Sigmoid colon (tissue), 4 donors: Measurements from ENCODE around the gene PLS1.
"Not testable (repeated sequence)": the region's sequence is repeated elsewhere in the genome, so short reads cannot be mapped to it uniquely, and the experiment has no call there.

Source experiments
- EP300 ChIP-seq, 4 donors: sonication (generic); formaldehyde crosslinking; IDR thresholded peaks; one replicate each; pipeline ENCODE4 v1.6.1; 2017; ENCODE audit warnings: antibody characterized with exemption in 4 of 4
- POLR2A ChIP-seq, 2 donors: fragments of 450-650 bp; IDR thresholded peaks; one replicate each; pipeline ENCODE4 v1.6.1; 2016; ENCODE audit warnings: antibody characterized with exemption in 2 of 2, mild to moderate bottlenecking in 2 of 2, moderate library complexity in 2 of 2
- POLR2AphosphoS5 ChIP-seq, 4 donors: sonication (generic); formaldehyde crosslinking; IDR thresholded peaks; one replicate each; pipeline ENCODE4 v1.6.1; 2017; ENCODE audit warnings: antibody characterized with exemption in 4 of 4
- TF ChIP-seq, protein P1 (sequence below), 4 experiments: fragments of 450-650 bp in 3 of 4; fragments of 200-600 bp in 1 of 4; IDR thresholded peaks; one replicate each; pipeline ENCODE4 v1.5.1; 2016 to 2019; ENCODE audit warnings: antibody characterized with exemption in 4 of 4, mild to moderate bottlenecking in 3 of 4, moderate library complexity in 2 of 4

DNA sequence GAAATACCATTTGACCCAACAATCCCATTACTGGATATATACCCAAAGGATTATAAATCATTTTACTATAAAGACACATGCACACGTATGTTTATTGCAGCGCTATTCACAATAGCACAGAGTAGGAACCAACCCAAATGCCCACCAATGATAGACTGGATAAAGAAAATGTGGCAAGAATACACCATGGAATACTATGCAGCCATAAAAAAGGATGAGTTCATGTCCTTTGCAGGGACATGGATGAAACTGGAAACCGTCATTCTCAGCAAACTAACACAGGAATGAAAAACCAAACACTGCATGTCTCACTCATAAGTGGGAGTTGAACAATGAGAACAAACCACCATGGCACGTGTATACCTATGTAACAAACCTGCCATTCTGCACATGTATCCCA lies 154.3 kb downstream of the PLS1 start:
- TF ChIP-seq POLR2AphosphoS5, EP300, POLR2A (IDR thresholded peaks at IDR 0.05): not testable (repeated sequence)
- TF ChIP-seq, protein P1, sequence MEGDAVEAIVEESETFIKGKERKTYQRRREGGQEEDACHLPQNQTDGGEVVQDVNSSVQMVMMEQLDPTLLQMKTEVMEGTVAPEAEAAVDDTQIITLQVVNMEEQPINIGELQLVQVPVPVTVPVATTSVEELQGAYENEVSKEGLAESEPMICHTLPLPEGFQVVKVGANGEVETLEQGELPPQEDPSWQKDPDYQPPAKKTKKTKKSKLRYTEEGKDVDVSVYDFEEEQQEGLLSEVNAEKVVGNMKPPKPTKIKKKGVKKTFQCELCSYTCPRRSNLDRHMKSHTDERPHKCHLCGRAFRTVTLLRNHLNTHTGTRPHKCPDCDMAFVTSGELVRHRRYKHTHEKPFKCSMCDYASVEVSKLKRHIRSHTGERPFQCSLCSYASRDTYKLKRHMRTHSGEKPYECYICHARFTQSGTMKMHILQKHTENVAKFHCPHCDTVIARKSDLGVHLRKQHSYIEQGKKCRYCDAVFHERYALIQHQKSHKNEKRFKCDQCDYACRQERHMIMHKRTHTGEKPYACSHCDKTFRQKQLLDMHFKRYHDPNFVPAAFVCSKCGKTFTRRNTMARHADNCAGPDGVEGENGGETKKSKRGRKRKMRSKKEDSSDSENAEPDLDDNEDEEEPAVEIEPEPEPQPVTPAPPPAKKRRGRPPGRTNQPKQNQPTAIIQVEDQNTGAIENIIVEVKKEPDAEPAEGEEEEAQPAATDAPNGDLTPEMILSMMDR (IDR thresholded peaks at IDR 0.05), result not testable (repeated sequence)
